Natural killer cell (primary cell): ENCODE measurements around the gene SIN3A. TPM values are rescaled to one million over a fixed set of nuclear protein-coding genes. Genes with fewer than 3 reads are reported as not detected.

Experiments used
- ATAC-seq, 3 donors: fragments of 150-1000 bp in 2 of 3; fragments of 200-7000 bp in 1 of 3; cut with Tn5 transposase; 1 replicate in 1 of 3; 2 replicates in 2 of 3; pipeline ENCODE4 v1.10.0; 2021; ENCODE audit warnings: mild to moderate bottlenecking in 2 of 3, moderate library complexity in 2 of 3
- DNase-seq, 2 donors: peaks; one replicate each; pipeline versions ENCODE4 v3.0.0 to v3.0.0-alpha.2; 2013 to 2021; ENCODE audit warnings: mixed read lengths in 1 of 2
- H3K27ac ChIP-seq: one replicate; pipeline ENCODE4 v1.5.1; 2013; ENCODE audit warnings: mild to moderate bottlenecking, low read length
- H3K27me3 ChIP-seq: one replicate; pipeline ENCODE4 v1.6.1; 2013; ENCODE audit warnings: low read length; ENCODE audit not compliant: control insufficient read depth, insufficient read depth
- H3K36me3 ChIP-seq: one replicate; pipeline ENCODE4 v1.6.1; 2013; ENCODE audit warnings: low read length; ENCODE audit not compliant: control insufficient read depth, insufficient read depth
- H3K4me1 ChIP-seq: one replicate; pipeline ENCODE4 v1.6.1; 2013; ENCODE audit warnings: low read length; ENCODE audit not compliant: control insufficient read depth, insufficient read depth
- H3K4me3 ChIP-seq: one replicate; pipeline ENCODE4 v1.5.1; 2013; ENCODE audit warnings: low read length
- H3K9me3 ChIP-seq: one replicate; pipeline ENCODE4 v1.6.1; 2013; ENCODE audit warnings: low read length; ENCODE audit not compliant: control insufficient read depth, insufficient read depth
- H3K27ac Mint-ChIP-seq, 2 donors: one replicate each; pipeline ENCODE4 v1.8.0; 2022; ENCODE audit warnings: mild to moderate bottlenecking in 2 of 2, mixed read lengths in 2 of 2, moderate library complexity in 1 of 2
- H3K27me3 Mint-ChIP-seq, 2 donors: one replicate each; pipeline ENCODE4 v1.8.0; 2022; ENCODE audit warnings: low read depth in 2 of 2, mixed read lengths in 2 of 2
- H3K36me3 Mint-ChIP-seq: one replicate; pipeline ENCODE4 v1.8.0; 2022; ENCODE audit warnings: mixed read lengths
- H3K4me1 Mint-ChIP-seq, 2 donors: one replicate each; pipeline ENCODE4 v1.8.0; 2022; ENCODE audit warnings: mixed read lengths in 2 of 2
- H3K4me3 Mint-ChIP-seq: one replicate; pipeline ENCODE4 v1.8.0; 2022; ENCODE audit warnings: mild to moderate bottlenecking, moderate library complexity, mixed read lengths
- H3K9me3 Mint-ChIP-seq, 2 donors: one replicate each; pipeline ENCODE4 v1.8.0; 2022; ENCODE audit warnings: mixed read lengths in 2 of 2
- CTCF ChIP-seq: fragments of 200-600 bp; IDR thresholded peaks from one replicate; pipeline ENCODE4 v1.8.0; 2022; ENCODE audit warnings: antibody characterized with exemption
- WGBS: methylation state at CpG from one replicate; pipeline ENCODE4 v1.1.7; 2013; ENCODE audit warnings: missing lambda C conversion rate; ENCODE audit not compliant: insufficient coverage; 5-methylcytosine and 5-hydroxymethylcytosine counted together
- intact Hi-C: fragments of 100-400 bp; cut with micrococcal nuclease; formaldehyde crosslinking; loops from one replicate; pipeline ENCODE4 v1.14.2; 2022
- total RNA-seq, 4 donors: library from RNA; stranded (reverse); fragments of 120-200 nt in 1 of 4; gene quantifications; one replicate each; pipeline versions ENCODE4 v1.2.3 to v1.2.4, GENCODE V29; 2013 to 2022

The SIN3A gene
- total RNA-seq, 3 donors from 2014 or later (not counting 1 experiment from before 2014, with no cell fraction given), result 135 to 175 (median 137) TPM

DNA sequence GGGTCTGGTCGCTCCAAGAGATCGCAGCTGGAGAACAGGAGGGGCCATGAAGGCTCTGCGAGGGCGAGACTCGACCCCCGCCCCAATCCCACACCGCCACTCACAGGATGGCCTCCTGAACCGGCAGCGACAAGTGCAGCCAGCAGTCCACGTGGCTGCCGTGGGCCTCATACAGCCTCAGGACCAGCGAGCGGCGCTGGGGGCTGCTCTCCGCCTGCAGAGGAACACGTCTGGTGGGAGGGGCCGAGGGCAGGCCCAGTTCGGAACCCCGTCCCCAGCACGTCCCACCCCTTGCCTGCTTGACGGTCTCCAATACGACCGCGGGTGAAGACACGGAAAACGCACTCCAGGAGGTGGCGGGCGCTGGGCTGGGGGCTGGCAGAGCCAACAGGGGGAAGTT lies 95.5 kb downstream of the SIN3A start:
- Histone ChIP-seq H3K36me3 (peaks cover 39% of the 10 kb centered on the region), H3K27ac (no peak overlapping the region)

GRCh38 chr15:75355369-75355768 lies 96.1 kb downstream of the SIN3A start:
- Histone ChIP-seq H3K36me3 (peaks cover 35% of the 10 kb centered on the region), H3K27ac (no peak overlapping the region), H3K4me3 (no peak overlapping the region), H3K9me3 (peaks cover 7% of the 10 kb centered on the region), H3K4me1 (peaks cover 12% of the 10 kb centered on the region), H3K27me3 (no peaks in the 10 kb centered on the region)
- Mint-ChIP-seq H3K27me3 (no peaks in the 10 kb centered on the region), H3K4me3 (no peak overlapping the region), H3K9me3 (peaks cover 0 to under 1% of the 10 kb centered on the region in 2 donors), H3K27ac (peak overlapping the region in 1 of 2 donors; percentile 31), H3K36me3 (no peaks in the 10 kb centered on the region), H3K4me1 (peaks cover 10 to 16% of the 10 kb centered on the region in 2 donors)
- WGBS, result 90% methylated on average over 4 of the region's 4 CpGs
- TF ChIP-seq CTCF, result no peak
- ATAC-seq, result no peak
- DNase-seq, result no peak
- intact Hi-C loops, result no loop called here

More for the DNA sequence above, 95.5 kb downstream of the SIN3A start:
- Mint-ChIP-seq H3K27ac (no peak overlapping the region), H3K4me1 (peaks cover 4 to 14% of the 10 kb centered on the region in 2 donors), H3K36me3 (no peaks in the 10 kb centered on the region), H3K27me3 (no peaks in the 10 kb centered on the region), H3K4me3 (no peak overlapping the region), H3K9me3 (no peaks in the 10 kb centered on the region)
- no peak overlapping the region for H3K4me3 ChIP-seq
- H3K4me1 ChIP-seq, result peaks cover 6% of the 10 kb centered on the region
- intact Hi-C loops, result no loop called here
- no peak for TF ChIP-seq CTCF
- ATAC-seq (no peak), DNase-seq (no peak)
- H3K9me3 ChIP-seq, result peaks cover under 1% of the 10 kb centered on the region
- H3K27me3 ChIP-seq, result no peaks in the 10 kb centered on the region
- 97% methylated on average over 28 of the region's 28 CpGs for WGBS

DNA sequence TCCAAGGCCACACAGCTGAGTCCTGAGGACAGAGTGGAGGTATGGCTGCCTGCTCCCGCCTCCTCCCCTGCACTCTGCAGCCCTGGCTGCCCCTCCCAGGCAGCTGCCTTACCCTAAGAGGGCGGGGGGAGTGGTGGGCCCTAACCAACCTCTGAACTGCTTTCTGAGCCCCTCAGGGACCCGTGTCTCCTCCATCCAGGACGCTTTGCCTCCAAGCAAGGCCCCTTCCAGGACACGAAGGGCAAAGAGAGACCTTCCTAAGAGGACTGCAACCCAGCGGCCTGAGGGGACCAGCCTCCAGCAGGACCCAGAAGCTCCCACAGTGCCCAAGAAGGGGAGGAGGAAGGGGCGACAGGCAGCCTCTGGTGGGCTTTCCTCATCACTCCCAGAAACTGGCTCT lies 97.0 kb downstream of the SIN3A start:
- DNase-seq (no peak), ATAC-seq (no peak)
- no peak for TF ChIP-seq CTCF
- Histone ChIP-seq H3K4me1 (peaks cover 21% of the 10 kb centered on the region), H3K27ac (no peak overlapping the region), H3K4me3 (no peak overlapping the region), H3K9me3 (peaks cover 16% of the 10 kb centered on the region), H3K27me3 (no peaks in the 10 kb centered on the region), H3K36me3 (peaks cover 27% of the 10 kb centered on the region)
- WGBS, result 94% methylated on average over 7 of the region's 7 CpGs
- Mint-ChIP-seq H3K36me3 (peaks cover 7% of the 10 kb centered on the region), H3K27me3 (no peaks in the 10 kb centered on the region), H3K27ac (peak overlapping the region; percentile 31 to 69), H3K4me1 (peaks cover 20 to 23% of the 10 kb centered on the region in 2 donors), H3K9me3 (peaks cover 2 to 8% of the 10 kb centered on the region in 2 donors), H3K4me3 (no peak overlapping the region)
- intact Hi-C loops, result no loop called here

DNA sequence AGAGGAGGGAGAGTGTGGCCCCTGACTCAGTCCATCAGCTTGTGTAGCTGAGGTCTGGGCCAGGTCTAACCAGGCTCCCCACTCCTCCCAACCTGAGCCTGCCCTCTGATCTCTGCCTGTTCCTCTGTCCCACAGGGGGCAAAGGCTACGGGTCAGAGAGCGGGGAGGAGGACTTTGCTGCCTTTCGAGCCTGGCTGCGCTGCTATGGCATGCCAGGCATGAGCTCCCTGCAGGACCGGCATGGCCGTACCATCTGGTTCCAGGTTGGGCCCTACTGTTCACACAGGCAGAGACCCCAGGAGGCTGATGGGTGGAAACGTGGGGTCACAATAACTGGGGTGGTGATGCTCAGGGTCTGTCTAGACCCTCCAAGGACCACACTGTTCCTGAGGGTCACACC lies 97.9 kb downstream of the SIN3A start:
- Mint-ChIP-seq H3K27me3 (no peaks in the 10 kb centered on the region), H3K4me1 (peaks cover 25 to 30% of the 10 kb centered on the region in 2 donors), H3K9me3 (peaks cover 2 to 8% of the 10 kb centered on the region in 2 donors), H3K27ac (peak overlapping the region; percentile 69 to 95), H3K4me3 (no peak overlapping the region), H3K36me3 (peaks cover 7% of the 10 kb centered on the region)
- peaks cover 25% of the 10 kb centered on the region for H3K9me3 ChIP-seq
- H3K4me1 ChIP-seq, result peaks cover 30% of the 10 kb centered on the region
- no peak overlapping the region for H3K4me3 ChIP-seq
- WGBS, result 95% methylated on average over 7 of the region's 7 CpGs
- no peak for TF ChIP-seq CTCF
- ATAC-seq (no peak), DNase-seq (peak in 1 of 2 donors; percentile 10)
- H3K27ac ChIP-seq, result no peak overlapping the region
- H3K36me3 ChIP-seq, result peaks cover 21% of the 10 kb centered on the region
- intact Hi-C loops, result no loop called here
- H3K27me3 ChIP-seq, result no peaks in the 10 kb centered on the region
